PFSK-1 (cell line): ENCODE results near the gene ARL15.

ENCODE experiments used
- FOXP2 ChIP-seq: optimal IDR thresholded peaks from 2 replicates; pipeline ENCODE3; 2011; ENCODE audit warnings: borderline replicate concordance, control low read depth, inconsistent platforms; ENCODE audit not compliant: insufficient read depth; ENCODE audit errors: extremely low read length, extremely low read depth
- POLR2AphosphoS5 ChIP-seq: IDR thresholded peaks from 2 replicates; pipeline ENCODE4 v1.6.1; 2012; ENCODE audit warnings: low read depth, mild to moderate bottlenecking, control low read depth, low read length, moderate library complexity
- SIN3A ChIP-seq: IDR thresholded peaks from 2 replicates; pipeline ENCODE4 v1.6.1; 2012; ENCODE audit warnings: mild to moderate bottlenecking, low read length, moderate library complexity, borderline replicate concordance; ENCODE audit not compliant: insufficient read depth
- TAF1 ChIP-seq: IDR thresholded peaks from 2 replicates; pipeline ENCODE4 v1.6.1; 2012; ENCODE audit warnings: low read length, control low read depth, borderline replicate concordance; ENCODE audit not compliant: insufficient read depth
- TF ChIP-seq, protein P1 (sequence below), 2 experiments: IDR thresholded peaks; 2 replicates each; pipeline versions ENCODE4 v1.6.1 to v1.8.0; 2011 to 2012; ENCODE audit warnings: low read depth in 2 of 2, low read length in 2 of 2, control low read depth in 1 of 2, inconsistent platforms in 1 of 2, mild to moderate bottlenecking in 1 of 2, moderate library complexity in 1 of 2; ENCODE audit not compliant: insufficient read depth in 1 of 2

The ARL15 gene

DNA sequence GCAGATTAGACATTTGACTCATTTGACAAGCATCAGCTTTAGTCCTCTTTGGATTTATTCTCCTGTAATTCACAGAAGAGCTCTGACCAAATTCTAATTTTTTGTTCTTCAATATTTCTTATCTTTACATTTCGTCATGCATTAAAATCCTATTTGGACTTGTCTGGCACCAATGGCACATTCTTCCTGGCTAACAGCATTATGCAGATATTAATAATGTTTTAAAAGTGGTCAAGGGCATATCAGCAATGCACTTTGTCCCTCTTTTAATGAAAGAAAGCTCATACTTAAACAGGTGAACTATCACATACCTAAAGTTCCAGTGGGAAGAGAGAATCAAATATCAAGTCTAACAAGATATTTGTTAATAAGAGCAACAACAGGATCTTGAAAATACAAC lies 270.4 kb downstream of the ARL15 start:
- TF ChIP-seq, protein P1, sequence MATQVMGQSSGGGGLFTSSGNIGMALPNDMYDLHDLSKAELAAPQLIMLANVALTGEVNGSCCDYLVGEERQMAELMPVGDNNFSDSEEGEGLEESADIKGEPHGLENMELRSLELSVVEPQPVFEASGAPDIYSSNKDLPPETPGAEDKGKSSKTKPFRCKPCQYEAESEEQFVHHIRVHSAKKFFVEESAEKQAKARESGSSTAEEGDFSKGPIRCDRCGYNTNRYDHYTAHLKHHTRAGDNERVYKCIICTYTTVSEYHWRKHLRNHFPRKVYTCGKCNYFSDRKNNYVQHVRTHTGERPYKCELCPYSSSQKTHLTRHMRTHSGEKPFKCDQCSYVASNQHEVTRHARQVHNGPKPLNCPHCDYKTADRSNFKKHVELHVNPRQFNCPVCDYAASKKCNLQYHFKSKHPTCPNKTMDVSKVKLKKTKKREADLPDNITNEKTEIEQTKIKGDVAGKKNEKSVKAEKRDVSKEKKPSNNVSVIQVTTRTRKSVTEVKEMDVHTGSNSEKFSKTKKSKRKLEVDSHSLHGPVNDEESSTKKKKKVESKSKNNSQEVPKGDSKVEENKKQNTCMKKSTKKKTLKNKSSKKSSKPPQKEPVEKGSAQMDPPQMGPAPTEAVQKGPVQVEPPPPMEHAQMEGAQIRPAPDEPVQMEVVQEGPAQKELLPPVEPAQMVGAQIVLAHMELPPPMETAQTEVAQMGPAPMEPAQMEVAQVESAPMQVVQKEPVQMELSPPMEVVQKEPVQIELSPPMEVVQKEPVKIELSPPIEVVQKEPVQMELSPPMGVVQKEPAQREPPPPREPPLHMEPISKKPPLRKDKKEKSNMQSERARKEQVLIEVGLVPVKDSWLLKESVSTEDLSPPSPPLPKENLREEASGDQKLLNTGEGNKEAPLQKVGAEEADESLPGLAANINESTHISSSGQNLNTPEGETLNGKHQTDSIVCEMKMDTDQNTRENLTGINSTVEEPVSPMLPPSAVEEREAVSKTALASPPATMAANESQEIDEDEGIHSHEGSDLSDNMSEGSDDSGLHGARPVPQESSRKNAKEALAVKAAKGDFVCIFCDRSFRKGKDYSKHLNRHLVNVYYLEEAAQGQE (IDR thresholded peaks at IDR 0.05; ENCODE audit: insufficient read depth in 1 of 2, low read depth in 2 of 2, low read length in 2 of 2): no peak
- no peak for TF ChIP-seq SIN3A
- TF ChIP-seq FOXP2: no peak
- TF ChIP-seq TAF1: no peak
- no peak for TF ChIP-seq POLR2AphosphoS5

- TF ChIP-seq SIN3A: no peak
- no peak for TF ChIP-seq FOXP2
- TF ChIP-seq, protein P1 (IDR thresholded peaks at IDR 0.05; ENCODE audit: insufficient read depth in 1 of 2, low read depth in 2 of 2, low read length in 2 of 2): no peak
- TF ChIP-seq POLR2AphosphoS5: no peak
- TF ChIP-seq TAF1: no peak
These were observed 273.2 kb downstream of the ARL15 start for GRCh38 chr5:54037205-54037604.

DNA sequence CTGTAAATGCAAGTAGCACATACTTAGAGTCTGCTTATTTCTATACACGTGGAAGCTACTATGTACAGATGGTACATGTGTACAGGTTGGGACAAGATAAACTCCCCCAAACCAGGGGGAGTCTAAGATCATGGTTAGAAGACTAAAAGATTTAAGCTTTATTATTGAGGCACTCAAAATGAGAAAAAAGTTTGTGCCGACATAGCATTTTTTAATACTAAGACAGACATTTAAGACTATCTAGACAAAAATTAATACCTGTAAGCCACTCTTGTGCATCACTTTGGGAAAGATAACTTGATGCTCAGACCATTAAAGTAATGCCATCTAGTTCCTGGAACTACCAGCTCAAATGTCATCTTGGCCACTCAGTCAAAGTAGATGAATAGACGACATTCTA lies 279.4 kb downstream of the ARL15 start:
- TF ChIP-seq TAF1 (no peak), FOXP2 (no peak), POLR2AphosphoS5 (no peak), SIN3A (no peak)
- TF ChIP-seq, protein P1 (IDR thresholded peaks at IDR 0.05; ENCODE audit: insufficient read depth in 1 of 2, low read depth in 2 of 2, low read length in 2 of 2): no peak

GRCh38 chr5:54024466-54024865 lies 285.9 kb downstream of the ARL15 start:
- TF ChIP-seq TAF1: no peak
- TF ChIP-seq, protein P1 (IDR thresholded peaks at IDR 0.05; ENCODE audit: insufficient read depth in 1 of 2, low read depth in 2 of 2, low read length in 2 of 2): no peak
- TF ChIP-seq SIN3A: no peak
- TF ChIP-seq FOXP2: no peak
- no peak for TF ChIP-seq POLR2AphosphoS5

- TF ChIP-seq POLR2AphosphoS5 (no peak), TAF1 (no peak), FOXP2 (no peak), SIN3A (no peak)
- TF ChIP-seq, protein P1 (IDR thresholded peaks at IDR 0.05; ENCODE audit: insufficient read depth in 1 of 2, low read depth in 2 of 2, low read length in 2 of 2): no peak
These were observed 288.1 kb downstream of the ARL15 start for GRCh38 chr5:54022223-54022622.
